ENCODE data around the gene SRP14. TPM values are rescaled to one million over a fixed set of nuclear protein-coding genes. Genes with fewer than 3 reads are reported as not detected.

Gene SRP14
- total and polyA plus RNA-seq, 4 donors, result 136 to 421 (median 272) TPM

DNA sequence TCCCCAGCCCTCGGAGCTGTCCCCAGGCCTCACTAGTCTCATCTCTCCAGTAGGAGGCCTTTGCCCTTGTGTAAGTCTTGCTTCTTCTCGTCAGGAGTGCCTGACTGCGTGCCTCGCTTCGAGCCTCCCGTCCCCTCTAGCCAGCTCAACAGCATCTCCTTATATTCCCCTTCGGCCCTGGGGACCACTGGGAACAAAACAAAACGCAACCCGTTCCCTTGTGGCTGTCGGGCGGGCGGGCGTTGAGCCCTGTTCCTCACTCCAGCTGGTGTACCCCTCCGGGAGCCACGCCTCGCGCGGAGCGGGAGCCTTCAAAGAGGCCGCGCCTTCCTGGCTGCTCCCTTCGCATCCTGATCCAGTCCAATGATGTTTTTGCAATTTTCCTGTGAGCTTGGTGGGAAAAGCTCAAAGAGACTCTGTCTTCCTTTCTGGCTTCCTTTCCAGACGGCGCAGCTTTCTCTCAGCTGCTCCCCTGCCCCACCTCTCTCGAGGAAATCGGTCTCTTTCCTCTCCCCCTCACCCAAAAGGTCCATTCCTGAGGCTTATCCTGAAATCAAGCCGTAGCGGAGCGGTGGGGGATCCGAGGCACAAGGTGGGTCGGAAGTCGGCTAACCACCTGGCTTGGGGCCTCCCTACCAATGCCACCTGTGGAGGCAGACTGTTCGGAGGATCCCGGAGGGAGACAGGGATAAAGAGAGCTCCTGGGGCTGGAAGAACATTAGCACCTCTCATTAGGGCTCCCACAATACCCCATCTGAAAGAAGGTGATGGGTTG lies 33.4 kb upstream of the SRP14 start:
- peaks cover 3 to 27% (median 8%) of the 10 kb centered on the region in 5 donors for H3K4me1 ChIP-seq (ENCODE audit: control insufficient read depth in 5 of 5, insufficient read depth in 5 of 5, low read length in 5 of 5)
- no peak for ATAC-seq (ENCODE audit: insufficient read depth, low FRiP score)
- 60 to 75% methylated on average over 34 of the region's 34 CpGs for WGBS, 2 donors

DNA sequence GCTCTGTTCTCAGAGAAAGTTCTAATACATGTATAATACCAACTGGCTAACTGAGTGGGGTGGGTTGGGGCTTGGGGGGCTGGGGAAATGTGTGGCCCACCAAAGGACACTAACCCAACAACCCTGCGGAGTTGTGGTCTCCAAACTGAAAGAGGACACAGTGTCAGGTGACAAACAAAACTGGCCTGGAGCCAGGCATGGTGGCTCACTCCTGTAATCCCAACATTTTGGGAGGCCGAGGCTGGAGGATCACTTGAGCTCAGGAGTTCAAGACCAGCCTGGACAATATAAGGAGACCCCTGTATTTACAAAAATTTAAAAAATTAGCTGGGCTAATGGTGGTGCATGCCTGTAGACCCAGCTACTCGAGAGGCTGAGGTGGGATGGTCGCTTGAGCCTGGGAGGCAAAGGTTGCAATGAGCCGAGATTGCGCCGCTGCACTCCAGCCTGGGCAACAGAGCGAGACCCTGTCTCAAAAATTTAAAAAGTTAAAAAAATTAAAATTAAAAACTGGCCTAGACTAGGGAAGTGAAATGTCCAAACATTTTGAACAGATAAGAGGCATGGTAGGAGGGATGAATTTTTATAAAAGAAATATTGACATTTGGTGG lies 31.7 kb upstream of the SRP14 start:
- TF ChIP-seq, protein P1, sequence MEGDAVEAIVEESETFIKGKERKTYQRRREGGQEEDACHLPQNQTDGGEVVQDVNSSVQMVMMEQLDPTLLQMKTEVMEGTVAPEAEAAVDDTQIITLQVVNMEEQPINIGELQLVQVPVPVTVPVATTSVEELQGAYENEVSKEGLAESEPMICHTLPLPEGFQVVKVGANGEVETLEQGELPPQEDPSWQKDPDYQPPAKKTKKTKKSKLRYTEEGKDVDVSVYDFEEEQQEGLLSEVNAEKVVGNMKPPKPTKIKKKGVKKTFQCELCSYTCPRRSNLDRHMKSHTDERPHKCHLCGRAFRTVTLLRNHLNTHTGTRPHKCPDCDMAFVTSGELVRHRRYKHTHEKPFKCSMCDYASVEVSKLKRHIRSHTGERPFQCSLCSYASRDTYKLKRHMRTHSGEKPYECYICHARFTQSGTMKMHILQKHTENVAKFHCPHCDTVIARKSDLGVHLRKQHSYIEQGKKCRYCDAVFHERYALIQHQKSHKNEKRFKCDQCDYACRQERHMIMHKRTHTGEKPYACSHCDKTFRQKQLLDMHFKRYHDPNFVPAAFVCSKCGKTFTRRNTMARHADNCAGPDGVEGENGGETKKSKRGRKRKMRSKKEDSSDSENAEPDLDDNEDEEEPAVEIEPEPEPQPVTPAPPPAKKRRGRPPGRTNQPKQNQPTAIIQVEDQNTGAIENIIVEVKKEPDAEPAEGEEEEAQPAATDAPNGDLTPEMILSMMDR (IDR thresholded peaks at IDR 0.05; ENCODE audit: control extremely low read depth, extremely low read depth), result no peak
- DNase-seq (no peak), ATAC-seq (ENCODE audit: insufficient read depth, low FRiP score) (no peak)
- H3K36me3 ChIP-seq (ENCODE audit: control insufficient read depth in 4 of 4, insufficient read depth in 4 of 4, low read length in 4 of 4), result no peaks in the 10 kb centered on the region
- no peak overlapping the region for H3K9ac ChIP-seq (ENCODE audit: insufficient read depth in 1 of 2, low read length in 2 of 2)
- no peaks in the 10 kb centered on the region for H3K27me3 ChIP-seq (ENCODE audit: control insufficient read depth in 3 of 3, insufficient read depth in 3 of 3, low read length in 2 of 3)
- no peaks in the 10 kb centered on the region for H3K9me3 ChIP-seq (ENCODE audit: control insufficient read depth in 4 of 4, insufficient read depth in 3 of 4, low read length in 3 of 4)
- H3K4me1 ChIP-seq (ENCODE audit: control insufficient read depth in 5 of 5, insufficient read depth in 5 of 5, low read length in 5 of 5), result peaks cover 3 to 27% (median 8%) of the 10 kb centered on the region in 5 donors
- H3K4me3 ChIP-seq, result no peak overlapping the region
- 93 to 95% methylated on average over 8 of the region's 8 CpGs for WGBS, 2 donors
- no peak overlapping the region for H3K27ac ChIP-seq (ENCODE audit: low read depth in 1 of 2, low read length in 1 of 2)

More for the DNA sequence above, 33.4 kb upstream of the SRP14 start:
- no peaks in the 10 kb centered on the region for H3K27me3 ChIP-seq (ENCODE audit: control insufficient read depth in 3 of 3, insufficient read depth in 3 of 3, low read length in 2 of 3)
- TF ChIP-seq, protein P1 (IDR thresholded peaks at IDR 0.05; ENCODE audit: control extremely low read depth, extremely low read depth), result no peak
- no peak overlapping the region for H3K9ac ChIP-seq (ENCODE audit: insufficient read depth in 1 of 2, low read length in 2 of 2)
- DNase-seq, result no peak
- H3K36me3 ChIP-seq (ENCODE audit: control insufficient read depth in 4 of 4, insufficient read depth in 4 of 4, low read length in 4 of 4), result no peaks in the 10 kb centered on the region
- peak overlapping the region in 1 of 2 donors; percentile 9 for H3K27ac ChIP-seq (ENCODE audit: low read depth in 1 of 2, low read length in 1 of 2)
- H3K4me3 ChIP-seq, result no peak overlapping the region
- no peaks in the 10 kb centered on the region for H3K9me3 ChIP-seq (ENCODE audit: control insufficient read depth in 4 of 4, insufficient read depth in 3 of 4, low read length in 3 of 4)

DNA sequence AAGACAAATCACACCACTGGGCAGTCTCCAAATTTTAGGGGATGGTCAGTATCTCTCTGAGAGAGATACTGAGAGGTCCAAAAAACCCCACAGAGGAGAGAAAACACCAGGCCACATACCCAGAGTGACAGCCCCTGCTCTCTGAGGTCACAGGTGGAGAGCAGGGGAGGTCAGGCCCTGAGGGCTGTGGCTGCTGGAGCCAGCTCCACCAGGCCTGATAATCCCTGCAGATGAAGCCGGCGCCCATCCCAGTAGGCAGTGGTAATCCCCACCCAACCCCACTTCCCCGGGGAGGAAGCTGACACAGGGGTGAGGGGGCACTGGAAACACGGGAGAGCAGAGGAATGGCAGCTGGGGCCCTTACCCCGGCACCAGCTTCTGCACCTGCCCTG lies 31.2 kb upstream of the SRP14 start:
- ATAC-seq (ENCODE audit: insufficient read depth, low FRiP score), result no peak
- no peaks in the 10 kb centered on the region for H3K9me3 ChIP-seq (ENCODE audit: control insufficient read depth in 4 of 4, insufficient read depth in 3 of 4, low read length in 3 of 4)
- TF ChIP-seq, protein P1 (IDR thresholded peaks at IDR 0.05; ENCODE audit: control extremely low read depth, extremely low read depth), result no peak
- no peak for DNase-seq
- WGBS, 2 donors, result 69 to 75% methylated on average over 5 of the region's 5 CpGs
- peaks cover 3 to 22% (median 8%) of the 10 kb centered on the region in 5 donors for H3K4me1 ChIP-seq (ENCODE audit: control insufficient read depth in 5 of 5, insufficient read depth in 5 of 5, low read length in 5 of 5)
- no peak overlapping the region for H3K9ac ChIP-seq (ENCODE audit: insufficient read depth in 1 of 2, low read length in 2 of 2)
- peak overlapping the region in 1 of 2 donors; percentile 82 for H3K27ac ChIP-seq (ENCODE audit: low read depth in 1 of 2, low read length in 1 of 2)
- no peaks in the 10 kb centered on the region for H3K36me3 ChIP-seq (ENCODE audit: control insufficient read depth in 4 of 4, insufficient read depth in 4 of 4, low read length in 4 of 4)
- H3K27me3 ChIP-seq (ENCODE audit: control insufficient read depth in 3 of 3, insufficient read depth in 3 of 3, low read length in 2 of 3), result no peaks in the 10 kb centered on the region
- H3K4me3 ChIP-seq, result no peak overlapping the region

Data from lung (tissue), 12 donors.